Measurements from ENCODE around the gene PIP4K2B. TPM values are rescaled to one million over a fixed set of nuclear protein-coding genes. Genes with fewer than 3 reads are reported as not detected.
A peak's percentile ranks its signal among the peaks of the same experiment; 100 is the strongest.

The PIP4K2B gene
- total and polyA plus RNA-seq, 4 donors, result 16.1 to 42.3 (median 29.2) TPM

- DNase-seq (no peak), ATAC-seq (ENCODE audit: insufficient read depth, low FRiP score) (no peak)
- Histone ChIP-seq H3K9ac (ENCODE audit: insufficient read depth in 1 of 2, low read length in 2 of 2) (no peak overlapping the region), H3K9me3 (ENCODE audit: control insufficient read depth in 4 of 4, insufficient read depth in 3 of 4, low read length in 3 of 4) (no peaks in the 10 kb centered on the region), H3K36me3 (ENCODE audit: control insufficient read depth in 4 of 4, insufficient read depth in 4 of 4, low read length in 4 of 4) (peaks cover 0 to 3% (median 0%) of the 10 kb centered on the region in 4 donors), H3K27me3 (ENCODE audit: control insufficient read depth in 3 of 3, insufficient read depth in 3 of 3, low read length in 2 of 3) (peaks cover 0 to 16% (median 10%) of the 10 kb centered on the region in 3 donors), H3K4me3 (peak overlapping the region; percentile 53), H3K27ac (ENCODE audit: low read depth in 1 of 2, low read length in 1 of 2) (peak overlapping the region; percentile 92 to 94), H3K4me1 (ENCODE audit: control insufficient read depth in 5 of 5, insufficient read depth in 5 of 5, low read length in 5 of 5) (peaks cover 4 to 64% (median 13%) of the 10 kb centered on the region in 5 donors)
- 1 to 2% methylated on average over 29 to 32 of the region's 32 CpGs for WGBS, 2 donors
- no peak for TF ChIP-seq CTCF (IDR thresholded peaks at IDR 0.05; ENCODE audit: control extremely low read depth, extremely low read depth)
Observed at GRCh38 chr17:38748892-38749222, 50.5 kb downstream of the PIP4K2B start.

- ATAC-seq (ENCODE audit: insufficient read depth, low FRiP score) (peak; percentile 29), DNase-seq (peak; percentile 95 to 98 (median 96))
- H3K4me3 ChIP-seq, result peak within 1 kb of the TSS; percentile 87
- peak within 1 kb of the TSS; percentile 65 to 73 for H3K9ac ChIP-seq (ENCODE audit: insufficient read depth in 1 of 2, low read length in 2 of 2)
- 0 to 2% methylated on average over 33 to 46 of the region's 47 CpGs for WGBS, 2 donors
- no peaks in the 10 kb centered on the region for H3K9me3 ChIP-seq (ENCODE audit: control insufficient read depth in 4 of 4, insufficient read depth in 3 of 4, low read length in 3 of 4)
- H3K36me3 ChIP-seq (ENCODE audit: control insufficient read depth in 4 of 4, insufficient read depth in 4 of 4, low read length in 4 of 4), result no peaks in the 10 kb centered on the region
- peaks cover 0 to 16% (median 10%) of the 10 kb centered on the region in 3 donors for H3K27me3 ChIP-seq (ENCODE audit: control insufficient read depth in 3 of 3, insufficient read depth in 3 of 3, low read length in 2 of 3)
- peak within 1 kb of the TSS; percentile 92 to 94 for H3K27ac ChIP-seq (ENCODE audit: low read depth in 1 of 2, low read length in 1 of 2)
- no peak for TF ChIP-seq CTCF (IDR thresholded peaks at IDR 0.05; ENCODE audit: control extremely low read depth, extremely low read depth)
- H3K4me1 ChIP-seq (ENCODE audit: control insufficient read depth in 5 of 5, insufficient read depth in 5 of 5, low read length in 5 of 5), result peaks cover 0 to 65% (median 14%) of the 10 kb centered on the region in 5 donors
Observed at GRCh38 chr17:38748149-38748891, 51.0 kb downstream of the PIP4K2B start, which contains the start of gene PCGF2. Gene PCGF2, minus strand, starts transcription at chr17:38748336. Its CDS starts 7,934 bp downstream, at chr17:38740402.

- Histone ChIP-seq H3K4me1 (ENCODE audit: control insufficient read depth in 5 of 5, insufficient read depth in 5 of 5, low read length in 5 of 5) (peaks cover 0 to 69% (median 20%) of the 10 kb centered on the region in 5 donors), H3K27ac (ENCODE audit: low read depth in 1 of 2, low read length in 1 of 2) (peak overlapping the region; percentile 76 to 86), H3K27me3 (ENCODE audit: control insufficient read depth in 3 of 3, insufficient read depth in 3 of 3, low read length in 2 of 3) (peaks cover 0 to 16% (median 10%) of the 10 kb centered on the region in 3 donors), H3K36me3 (ENCODE audit: control insufficient read depth in 4 of 4, insufficient read depth in 4 of 4, low read length in 4 of 4) (no peaks in the 10 kb centered on the region), H3K9ac (ENCODE audit: insufficient read depth in 1 of 2, low read length in 2 of 2) (peak overlapping the region; percentile 65 to 73), H3K9me3 (ENCODE audit: control insufficient read depth in 4 of 4, insufficient read depth in 3 of 4, low read length in 3 of 4) (no peaks in the 10 kb centered on the region), H3K4me3 (peak overlapping the region; percentile 87)
- no peak for TF ChIP-seq CTCF (IDR thresholded peaks at IDR 0.05; ENCODE audit: control extremely low read depth, extremely low read depth)
- DNase-seq (peak; percentile 61 to 73 (median 66)), ATAC-seq (ENCODE audit: insufficient read depth, low FRiP score) (no peak)
- WGBS, 2 donors, result 0 to 1% methylated on average over 31 to 64 of the region's 64 CpGs
Observed at GRCh38 chr17:38747463-38748148, 51.8 kb downstream of the PIP4K2B start.

Data from lung (tissue), 12 donors.